ENCODE results near the gene RFX1. TPM values are rescaled to one million over a fixed set of nuclear protein-coding genes. Genes with fewer than 3 reads are reported as not detected.
"Not testable (repeated sequence)": the region's sequence is repeated elsewhere in the genome, so short reads cannot be mapped to it uniquely, and the experiment has no call there.

Gene RFX1
- total RNA-seq, 4 donors from 2014 or later: 6.8 to 13.2 (median 10.1) TPM

DNA sequence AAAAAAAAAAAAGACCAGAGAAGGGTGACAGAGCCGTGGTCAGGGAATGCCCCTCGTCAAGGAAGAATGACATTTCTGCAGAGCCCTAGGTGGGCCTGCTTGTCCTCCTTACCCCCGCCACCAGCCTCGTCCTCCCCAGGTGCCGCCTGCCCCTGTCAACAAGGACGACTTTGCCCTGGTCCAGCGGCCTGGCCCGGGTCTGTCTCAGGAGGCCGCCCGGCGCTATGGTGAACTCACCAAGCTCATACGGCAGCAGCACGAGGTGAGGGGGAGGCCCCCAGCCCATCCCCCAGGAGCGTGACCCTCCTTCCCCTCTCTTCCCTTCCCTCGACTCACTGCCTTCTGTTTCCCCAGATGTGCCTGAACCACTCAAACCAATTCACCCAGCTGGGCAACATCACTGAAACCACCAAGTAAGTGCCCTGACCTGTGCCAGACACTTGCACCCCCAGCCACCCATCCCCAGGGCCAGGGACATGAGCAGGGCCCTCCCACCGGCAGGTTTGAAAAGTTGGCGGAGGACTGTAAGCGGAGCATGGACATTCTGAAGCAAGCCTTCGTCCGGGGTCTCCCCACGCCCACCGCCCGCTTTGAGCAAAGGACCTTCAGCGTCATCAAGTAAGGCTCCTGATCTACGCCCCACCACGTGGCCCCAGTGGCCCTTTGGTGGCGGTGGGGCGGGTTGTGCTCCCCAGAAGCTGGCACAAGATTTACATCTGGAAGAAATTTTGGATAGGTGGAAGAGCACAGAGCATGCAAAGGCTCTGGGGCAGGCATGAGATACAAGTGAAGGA is 82.7 kb downstream of the RFX1 start:
- H3K36me3 ChIP-seq: peaks cover 89% of the 10 kb centered on the region
- DNase-seq (ENCODE audit: low spot score in 2 of 2): no peak
- H3K27me3 ChIP-seq: no peaks in the 10 kb centered on the region
- H3K4me3 ChIP-seq: no peak overlapping the region
- TF ChIP-seq, protein P1, sequence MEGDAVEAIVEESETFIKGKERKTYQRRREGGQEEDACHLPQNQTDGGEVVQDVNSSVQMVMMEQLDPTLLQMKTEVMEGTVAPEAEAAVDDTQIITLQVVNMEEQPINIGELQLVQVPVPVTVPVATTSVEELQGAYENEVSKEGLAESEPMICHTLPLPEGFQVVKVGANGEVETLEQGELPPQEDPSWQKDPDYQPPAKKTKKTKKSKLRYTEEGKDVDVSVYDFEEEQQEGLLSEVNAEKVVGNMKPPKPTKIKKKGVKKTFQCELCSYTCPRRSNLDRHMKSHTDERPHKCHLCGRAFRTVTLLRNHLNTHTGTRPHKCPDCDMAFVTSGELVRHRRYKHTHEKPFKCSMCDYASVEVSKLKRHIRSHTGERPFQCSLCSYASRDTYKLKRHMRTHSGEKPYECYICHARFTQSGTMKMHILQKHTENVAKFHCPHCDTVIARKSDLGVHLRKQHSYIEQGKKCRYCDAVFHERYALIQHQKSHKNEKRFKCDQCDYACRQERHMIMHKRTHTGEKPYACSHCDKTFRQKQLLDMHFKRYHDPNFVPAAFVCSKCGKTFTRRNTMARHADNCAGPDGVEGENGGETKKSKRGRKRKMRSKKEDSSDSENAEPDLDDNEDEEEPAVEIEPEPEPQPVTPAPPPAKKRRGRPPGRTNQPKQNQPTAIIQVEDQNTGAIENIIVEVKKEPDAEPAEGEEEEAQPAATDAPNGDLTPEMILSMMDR (IDR thresholded peaks at IDR 0.05): no peak
- TF ChIP-seq POLR2AphosphoS5 (IDR thresholded peaks at IDR 0.05) (no peak), POLR2A (IDR thresholded peaks at IDR 0.05) (no peak)
- no peak overlapping the region for H3K27ac ChIP-seq
- WGBS: 91% methylated on average over 28 of the region's 28 CpGs
- no peaks in the 10 kb centered on the region for H3K4me1 ChIP-seq
- no peaks in the 10 kb centered on the region for H3K9me3 ChIP-seq

- H3K4me1 ChIP-seq; H3K27ac ChIP-seq; H3K4me3 ChIP-seq; DNase-seq (ENCODE audit: low spot score in 2 of 2); H3K27me3 ChIP-seq; H3K9me3 ChIP-seq: not testable (repeated sequence)
- 97% methylated on average over 6 of the region's 6 CpGs for WGBS
- H3K36me3 ChIP-seq: peaks cover 90% of the 10 kb centered on the region
These were observed 84.0 kb downstream of the RFX1 start for GRCh38 chr19:13922118-13922517.

DNA sequence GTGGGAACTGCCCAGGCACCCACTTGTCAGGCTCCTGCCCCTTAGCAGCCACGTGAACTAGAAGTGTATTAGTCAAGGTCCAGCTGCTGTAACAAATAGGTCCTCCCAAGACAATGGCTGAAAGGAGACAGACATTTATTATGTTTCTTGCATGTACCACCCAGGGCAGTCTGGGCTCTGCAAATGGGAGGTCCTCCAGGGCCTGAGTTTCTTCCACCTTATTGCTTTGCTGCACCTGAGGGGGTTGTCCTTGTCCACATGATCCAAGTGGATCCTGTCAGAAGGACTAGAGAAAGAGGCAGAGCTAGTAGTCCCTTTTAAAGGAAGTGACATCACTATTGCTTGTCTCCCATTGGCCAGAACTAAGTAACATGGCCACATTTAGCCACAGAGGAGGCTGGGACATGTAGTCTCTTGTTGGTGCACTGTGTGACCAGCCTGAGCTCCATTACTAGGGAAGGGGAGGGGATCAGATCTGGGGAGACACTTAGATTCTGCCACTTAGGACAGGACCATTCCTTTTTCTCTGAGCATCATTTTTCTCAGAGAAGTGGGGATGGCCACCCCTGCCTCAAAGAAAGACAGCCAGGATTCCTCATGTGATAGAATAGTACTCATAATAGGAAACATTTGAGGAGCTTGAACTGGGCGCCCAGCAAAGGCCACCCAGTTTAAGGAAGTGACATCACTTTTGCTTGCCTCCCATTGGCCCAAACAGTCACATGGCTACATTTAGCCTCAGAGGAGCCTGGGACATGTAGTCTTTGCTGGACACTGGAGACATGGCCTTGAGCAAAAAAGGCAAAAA is 85.0 kb downstream of the RFX1 start:
- Histone ChIP-seq H3K4me1 (no peaks in the 10 kb centered on the region), H3K27me3 (no peaks in the 10 kb centered on the region), H3K36me3 (peaks cover 82% of the 10 kb centered on the region), H3K27ac (no peak overlapping the region), H3K4me3 (no peak overlapping the region), H3K9me3 (no peaks in the 10 kb centered on the region)
- WGBS: 83% methylated on average over 2 of the region's 2 CpGs
- no peak for DNase-seq (ENCODE audit: low spot score in 2 of 2)
- TF ChIP-seq, protein P1 (IDR thresholded peaks at IDR 0.05): no peak
- TF ChIP-seq EP300 (IDR thresholded peaks at IDR 0.05) (no peak), POLR2AphosphoS5 (IDR thresholded peaks at IDR 0.05) (no peak), POLR2A (IDR thresholded peaks at IDR 0.05) (no peak)

- WGBS: 100% methylated on average over 2 of the region's 11 CpGs
These were observed 85.6 kb downstream of the RFX1 start for GRCh38 chr19:13920524-13920923.

DNA sequence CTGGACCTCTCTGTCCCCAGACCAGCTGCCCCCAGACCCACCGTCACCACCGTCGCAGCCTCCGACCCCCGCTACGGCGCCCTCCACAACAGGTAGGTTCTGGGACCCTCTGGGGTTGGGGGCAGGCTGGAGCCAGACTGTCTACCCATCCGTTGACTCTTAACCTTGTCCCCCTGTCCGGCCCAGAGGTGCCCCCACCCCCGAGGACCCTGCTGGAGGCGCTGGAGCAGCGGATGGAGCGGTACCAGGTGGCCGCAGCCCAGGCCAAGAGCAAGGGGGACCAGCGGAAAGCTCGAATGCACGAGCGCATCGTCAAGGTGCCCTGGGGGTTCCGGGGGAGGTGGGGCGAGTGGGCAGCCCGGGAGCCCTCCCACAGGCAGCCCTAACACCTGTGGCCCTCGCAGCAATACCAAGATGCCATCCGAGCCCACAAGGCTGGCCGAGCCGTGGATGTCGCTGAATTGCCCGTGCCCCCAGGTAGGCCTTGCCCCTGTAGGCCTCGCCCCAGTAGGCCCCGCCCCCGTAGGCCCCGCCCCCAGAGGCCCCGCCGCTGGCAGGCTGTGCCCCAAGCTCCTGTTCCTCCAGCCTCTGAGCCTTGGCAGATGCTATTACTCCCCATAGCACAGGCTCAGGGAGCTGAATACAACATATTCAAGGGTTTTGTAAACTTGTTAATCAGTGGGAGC is 87.3 kb downstream of the RFX1 start:
- H3K4me3 ChIP-seq: no peak overlapping the region

More at GRCh38 chr19:13920524-13920923, 85.6 kb downstream of the RFX1 start:
- H3K4me1 ChIP-seq: no peaks in the 10 kb centered on the region
- TF ChIP-seq POLR2AphosphoS5 (IDR thresholded peaks at IDR 0.05): no peak
- TF ChIP-seq EP300 (IDR thresholded peaks at IDR 0.05): no peak
- TF ChIP-seq, protein P1 (IDR thresholded peaks at IDR 0.05): no peak
- no peak for TF ChIP-seq POLR2A (IDR thresholded peaks at IDR 0.05)
- no peaks in the 10 kb centered on the region for H3K9me3 ChIP-seq
- DNase-seq (ENCODE audit: low spot score in 2 of 2): no peak
- peaks cover 86% of the 10 kb centered on the region for H3K36me3 ChIP-seq
- no peak overlapping the region for H3K27ac ChIP-seq
- no peaks in the 10 kb centered on the region for H3K27me3 ChIP-seq
- no peak overlapping the region for H3K4me3 ChIP-seq

More for the DNA sequence above, 87.3 kb downstream of the RFX1 start:
- no peaks in the 10 kb centered on the region for H3K9me3 ChIP-seq
- H3K27me3 ChIP-seq: no peaks in the 10 kb centered on the region
- TF ChIP-seq, protein P1 (IDR thresholded peaks at IDR 0.05): no peak
- TF ChIP-seq POLR2A (IDR thresholded peaks at IDR 0.05) (no peak), POLR2AphosphoS5 (IDR thresholded peaks at IDR 0.05) (no peak), EP300 (IDR thresholded peaks at IDR 0.05) (no peak)
- no peak overlapping the region for H3K27ac ChIP-seq
- no peak for DNase-seq (ENCODE audit: low spot score in 2 of 2)
- no peaks in the 10 kb centered on the region for H3K4me1 ChIP-seq
- peaks cover 88% of the 10 kb centered on the region for H3K36me3 ChIP-seq
- 87% methylated on average over 9 of the region's 34 CpGs for WGBS

Measured in suprapubic skin (tissue), 4 donors.